GM18867 (cell line): ENCODE results near the gene NFIA.

Experiments
- ATAC-seq: cut with Tn5 transposase; IDR thresholded peaks from one replicate; pipeline ENCODE4 v1.9.1; 2021; ENCODE audit warnings: mild to moderate bottlenecking, moderate library complexity; ENCODE audit not compliant: unreplicated experiment

The NFIA gene

GRCh38 chr1:61143821-61144424, 61.6 kb downstream of the NFIA start:
- ATAC-seq: no peak

GRCh38 chr1:61149010-61149860, 66.9 kb downstream of the NFIA start:
- ATAC-seq: no peak

DNA sequence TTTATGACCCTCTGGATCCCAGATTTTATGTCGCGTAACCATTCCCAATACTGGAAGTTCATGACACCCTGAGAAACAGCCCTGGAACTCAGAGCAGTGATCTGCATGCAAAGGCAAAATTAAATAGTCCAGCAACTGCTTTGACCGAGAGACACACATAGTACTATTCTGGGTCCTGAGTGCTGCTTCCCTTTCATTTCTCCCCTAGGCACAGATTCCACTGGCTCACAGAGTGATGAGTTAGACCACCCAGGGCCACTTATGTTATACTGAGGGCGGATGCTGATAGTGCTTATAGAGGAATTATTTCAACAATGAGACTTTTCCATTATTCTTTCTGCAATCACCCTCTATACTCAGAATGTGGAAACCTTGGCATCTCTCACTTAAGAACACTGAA, 69.2 kb downstream of the NFIA start:
- ATAC-seq: no peak

GRCh38 chr1:61152066-61152465, 69.7 kb downstream of the NFIA start:
- ATAC-seq: no peak

DNA sequence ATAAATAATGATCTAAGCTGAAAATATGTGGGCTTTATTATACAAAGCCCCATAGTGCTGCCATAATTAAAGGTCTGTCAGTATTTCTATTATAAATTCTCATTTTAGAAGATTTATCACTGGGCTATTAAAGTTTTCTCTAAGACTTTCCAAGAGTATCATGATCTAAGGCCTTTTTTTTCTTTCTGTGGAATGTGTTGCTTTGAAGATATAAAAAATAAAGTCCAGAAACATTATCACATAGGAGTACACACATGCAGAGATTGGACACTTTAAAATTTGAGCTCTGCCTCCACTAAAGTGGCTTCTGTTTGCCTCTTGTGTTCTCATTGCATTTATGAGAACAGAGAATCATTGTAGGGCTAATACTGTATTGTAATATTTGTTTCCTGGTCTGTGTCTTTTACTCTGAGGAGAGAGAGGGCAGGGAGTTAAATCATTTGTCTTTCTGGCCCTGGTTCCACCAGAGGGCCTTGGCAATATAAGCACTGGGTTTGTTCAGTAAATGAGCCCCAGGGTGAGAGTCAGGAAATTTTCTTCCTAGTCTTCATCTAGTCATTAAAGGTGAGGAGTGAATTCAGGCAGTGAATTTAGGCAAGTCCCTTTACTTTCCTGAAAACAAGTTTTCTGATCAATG, 70.2 kb downstream of the NFIA start:
- no peak for ATAC-seq

DNA sequence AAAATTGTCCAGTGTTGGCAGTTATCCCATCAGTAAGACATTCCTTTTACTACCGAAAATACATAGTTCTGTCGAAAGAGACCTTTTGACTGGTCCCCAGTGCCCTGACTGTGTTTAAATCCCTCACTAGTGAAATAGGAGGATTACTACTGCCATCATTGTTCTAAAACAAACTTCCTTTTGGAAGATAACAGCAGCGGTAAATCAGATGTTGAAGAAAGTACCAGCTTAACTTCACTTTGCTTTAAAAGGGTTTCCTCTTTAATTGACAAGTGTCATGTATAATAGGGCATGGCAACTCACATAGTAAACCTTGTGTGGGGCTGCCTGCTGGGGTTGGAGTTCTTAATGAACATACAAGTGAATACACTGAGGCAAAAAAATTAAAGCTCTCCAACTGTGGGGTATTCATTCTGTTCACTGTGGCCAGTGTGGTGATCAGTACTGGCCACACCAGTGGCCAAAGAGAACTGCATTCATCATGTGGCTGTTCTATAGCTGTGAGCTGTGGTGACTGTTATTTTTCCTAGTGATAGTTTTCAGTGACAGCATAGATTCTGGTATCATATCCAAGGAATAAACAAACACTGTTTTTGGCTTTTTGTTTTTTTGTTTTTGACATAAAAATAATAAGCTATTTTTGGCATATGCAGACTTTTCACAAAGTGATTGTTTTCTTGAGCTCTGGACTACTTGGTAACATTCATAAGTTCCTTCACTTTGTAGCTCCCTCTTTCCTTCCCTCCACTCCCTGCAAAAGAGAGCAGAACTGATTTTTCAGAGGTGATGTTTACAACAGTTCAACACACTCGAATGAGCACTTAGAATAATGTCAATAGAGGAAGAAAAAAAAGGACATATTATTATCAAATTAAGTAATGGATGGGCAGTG, 74.5 kb downstream of the NFIA start:
- no peak for ATAC-seq

DNA sequence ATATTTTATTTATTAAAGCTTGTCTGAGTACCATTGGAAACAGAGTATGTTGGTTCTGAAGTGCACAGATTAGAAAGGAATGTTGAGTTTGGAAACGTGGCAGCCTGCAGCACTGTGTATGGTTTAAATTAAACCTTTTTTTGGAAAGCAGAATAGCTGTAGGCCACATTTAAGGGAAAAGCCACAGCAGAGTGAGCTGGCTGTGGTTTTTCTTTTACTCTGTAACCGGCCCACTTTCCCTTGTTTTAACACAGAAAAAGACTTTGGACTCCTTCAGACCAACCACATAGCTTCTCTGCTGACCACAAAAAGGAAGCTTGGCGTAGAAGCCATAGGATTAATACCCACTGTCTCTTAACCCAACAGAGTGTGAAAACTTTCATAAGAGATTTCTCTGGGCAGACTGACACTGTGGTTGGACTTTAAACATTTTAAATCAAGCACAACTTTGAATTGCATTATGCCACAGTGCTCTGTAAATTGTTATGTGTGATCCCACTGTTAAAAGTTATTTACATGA, 75.2 kb downstream of the NFIA start:
- ATAC-seq: no peak

GRCh38 chr1:61158591-61158990, 76.2 kb downstream of the NFIA start:
- no peak for ATAC-seq

DNA sequence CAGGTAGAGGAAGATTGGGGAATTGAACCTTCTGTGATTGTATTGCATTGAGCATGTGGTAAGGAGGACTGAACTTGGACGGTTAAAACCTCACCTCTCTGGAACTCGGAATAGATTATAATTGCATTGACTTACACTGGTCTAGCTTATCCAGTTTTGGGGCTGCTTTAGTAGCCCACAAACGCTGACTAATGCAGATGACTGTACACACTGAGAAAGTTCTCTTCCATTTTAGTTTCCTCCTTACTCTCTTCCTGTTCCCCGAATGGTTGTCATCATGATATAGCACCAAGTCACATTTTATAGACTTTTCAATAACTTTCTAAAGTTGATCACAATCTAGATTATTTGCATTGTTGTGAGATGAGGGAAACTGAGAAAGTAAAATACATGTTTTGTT, 78.2 kb downstream of the NFIA start:
- ATAC-seq: no peak

GRCh38 chr1:61162520-61163258, 80.3 kb downstream of the NFIA start:
- ATAC-seq: no peak

DNA sequence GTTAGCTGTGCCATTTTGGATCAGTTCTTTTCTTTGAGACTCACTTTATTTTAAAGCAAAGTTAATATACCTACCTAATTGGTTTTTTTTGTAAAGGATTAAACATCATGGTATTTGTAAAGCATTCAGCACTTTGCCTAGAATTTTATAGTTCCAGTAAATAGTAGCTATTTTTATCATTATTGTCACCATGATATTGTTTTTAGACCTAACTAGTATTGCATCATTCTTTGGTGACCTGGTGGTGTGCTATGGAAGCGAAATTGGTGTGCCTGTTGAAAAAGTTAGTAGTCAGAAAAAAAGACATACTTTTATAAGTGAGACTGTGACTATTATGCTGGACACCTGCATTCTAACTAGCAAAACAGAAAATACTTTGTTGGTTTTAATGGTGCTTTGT, 81.0 kb downstream of the NFIA start:
- no peak for ATAC-seq

- no peak for ATAC-seq
These were observed 83.0 kb downstream of the NFIA start for GRCh38 chr1:61165402-61165801.

GRCh38 chr1:61167309-61167708, 84.9 kb downstream of the NFIA start:
- no peak for ATAC-seq

DNA sequence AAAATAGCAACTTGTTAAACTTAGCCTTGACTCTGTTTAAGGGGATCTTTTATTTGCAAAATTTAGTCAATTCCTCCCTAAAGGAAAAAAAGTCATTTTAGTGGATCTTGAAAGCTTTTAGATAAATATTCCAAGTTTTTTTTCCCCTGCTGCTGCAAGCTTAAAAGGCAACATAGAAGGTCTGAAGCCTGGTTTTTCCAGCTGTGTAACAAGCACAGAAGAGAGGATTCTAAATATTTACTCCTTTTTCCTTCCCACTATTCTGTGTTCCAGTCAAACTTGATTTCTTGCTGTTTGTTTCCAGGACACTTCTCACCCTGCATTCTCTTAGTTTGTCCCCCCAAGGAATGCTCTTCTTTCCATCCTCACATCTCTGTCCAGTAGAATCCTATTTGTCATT, 86.7 kb downstream of the NFIA start:
- no peak for ATAC-seq

DNA sequence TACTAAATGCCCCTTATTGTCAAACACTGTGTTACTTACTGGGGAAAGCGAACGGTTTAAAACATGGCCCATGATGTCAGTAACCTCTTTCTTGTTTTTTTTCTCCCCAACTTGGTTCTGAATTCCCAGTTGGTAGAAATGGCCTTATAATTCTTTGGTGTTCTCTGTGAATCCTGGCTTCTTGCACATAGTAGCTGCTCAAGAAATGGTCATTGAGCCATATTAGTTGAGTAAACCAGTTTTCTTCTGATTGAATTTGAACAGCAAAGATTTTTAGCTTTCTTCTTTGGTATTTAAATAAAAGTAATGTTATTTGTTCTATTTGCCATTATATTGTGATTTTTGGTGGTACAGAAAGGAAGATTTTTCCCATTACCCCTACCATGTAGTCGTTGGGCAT, 87.3 kb downstream of the NFIA start:
- no peak for ATAC-seq

- no peak for ATAC-seq
These were observed 88.2 kb downstream of the NFIA start for GRCh38 chr1:61170328-61171238.

DNA sequence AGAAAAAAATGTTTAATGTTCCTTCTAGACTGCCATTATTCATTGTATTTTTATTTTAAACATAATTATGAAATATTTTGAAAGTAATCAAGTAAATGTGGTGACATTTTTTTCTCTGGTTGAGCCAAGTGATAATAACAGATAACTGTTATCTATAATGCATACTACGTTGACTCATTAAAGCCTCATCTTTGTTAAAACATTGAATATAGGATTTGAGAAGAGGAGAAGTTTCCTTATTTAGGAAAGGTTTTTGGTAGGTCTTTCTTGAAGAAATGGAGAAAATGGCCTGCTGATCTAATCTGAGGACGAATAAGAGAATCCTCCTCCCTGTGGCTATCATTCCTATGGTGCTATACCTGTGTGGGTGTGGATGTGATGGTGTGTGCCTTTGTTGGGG, 89.0 kb downstream of the NFIA start:
- no peak for ATAC-seq

- ATAC-seq: no peak
These were observed 89.6 kb downstream of the NFIA start for GRCh38 chr1:61171974-61172373.

GRCh38 chr1:61173118-61173517, 90.8 kb downstream of the NFIA start:
- no peak for ATAC-seq
